ENCODE results near the gene ZNF451. TPM values are rescaled to one million over a fixed set of nuclear protein-coding genes. Genes with fewer than 3 reads are reported as not detected.

The ZNF451 gene
- total RNA-seq, 6 donors from 2014 or later: 39.7 to 117 (median 42.8) TPM

DNA sequence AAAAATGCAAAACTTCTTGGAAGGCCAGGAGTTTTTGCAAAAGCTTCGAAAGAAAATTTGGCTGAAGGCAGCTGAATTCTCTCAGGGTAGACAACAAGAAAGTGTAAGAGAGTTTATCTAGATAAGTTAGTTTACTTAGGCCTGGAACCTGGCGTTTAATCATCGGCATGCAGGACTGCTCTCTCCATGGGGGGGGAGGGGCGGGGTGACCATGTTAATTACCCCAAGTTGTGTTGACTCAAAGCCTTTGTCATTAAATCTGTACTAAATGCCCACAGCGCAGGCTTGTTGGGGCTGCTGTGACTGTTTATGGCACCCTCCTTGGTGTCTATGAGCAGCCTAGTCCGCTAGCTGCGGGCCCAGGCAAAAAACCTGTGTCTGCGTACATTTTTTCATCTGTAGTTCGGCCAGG, 20.1 kb upstream of the ZNF451 start:
- H3K36me3 ChIP-seq: peaks cover 0 to 5% (median 0%) of the 10 kb centered on the region in 4 donors
- H3K4me3 ChIP-seq: no peak overlapping the region
- H3K4me1 ChIP-seq: no peaks in the 10 kb centered on the region
- DNase-seq (no peak), ATAC-seq (ENCODE audit: low FRiP score in 2 of 2) (no peak)
- 83 to 85% methylated on average over 9 of the region's 9 CpGs for WGBS, 2 donors
- no peaks in the 10 kb centered on the region for H3K27me3 ChIP-seq
- H3K27ac ChIP-seq: no peak overlapping the region
- no peaks in the 10 kb centered on the region for H3K9me3 ChIP-seq
- TF ChIP-seq POLR2AphosphoS5 (IDR thresholded peaks at IDR 0.05) (no peak), CTCF (IDR thresholded peaks at IDR 0.05) (no peak), EP300 (IDR thresholded peaks at IDR 0.05) (no peak), POLR2A (IDR thresholded peaks at IDR 0.05) (no peak)

DNA sequence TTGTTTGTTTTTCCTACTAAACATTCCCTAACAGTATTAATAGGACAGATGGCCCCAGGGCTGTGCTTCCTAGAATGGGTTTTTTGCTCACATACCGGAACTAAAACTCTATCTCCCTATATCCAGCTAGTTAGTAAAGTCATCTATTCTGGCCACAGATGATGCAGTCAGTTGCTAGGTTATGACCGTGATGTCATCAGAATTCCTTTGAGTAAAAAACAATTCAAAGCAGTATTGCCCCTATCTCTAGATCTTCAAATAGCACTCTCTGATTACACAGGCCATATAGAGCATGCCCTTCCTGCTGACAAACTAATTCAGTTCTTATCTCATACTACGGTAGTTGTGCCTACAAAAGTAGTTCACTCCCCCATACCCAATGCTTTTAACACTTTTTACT, 17.9 kb upstream of the ZNF451 start:
- Histone ChIP-seq H3K27ac (no peak overlapping the region), H3K27me3 (no peaks in the 10 kb centered on the region), H3K9me3 (no peaks in the 10 kb centered on the region), H3K36me3 (no peaks in the 10 kb centered on the region), H3K4me3 (no peak overlapping the region), H3K4me1 (no peaks in the 10 kb centered on the region)
- DNase-seq (no peak), ATAC-seq (ENCODE audit: low FRiP score in 2 of 2) (no peak)
- TF ChIP-seq CTCF (IDR thresholded peaks at IDR 0.05) (no peak), POLR2AphosphoS5 (IDR thresholded peaks at IDR 0.05) (no peak), EP300 (IDR thresholded peaks at IDR 0.05) (no peak), POLR2A (IDR thresholded peaks at IDR 0.05) (no peak)
- 76 to 86% methylated on average over 3 of the region's 3 CpGs for WGBS, 2 donors

GRCh38 chr6:57074383-57074782, 15.6 kb upstream of the ZNF451 start:
- Histone ChIP-seq H3K4me1 (no peaks in the 10 kb centered on the region), H3K9me3 (no peaks in the 10 kb centered on the region), H3K27me3 (no peaks in the 10 kb centered on the region), H3K27ac (no peak overlapping the region), H3K36me3 (no peaks in the 10 kb centered on the region), H3K4me3 (no peak overlapping the region)
- ATAC-seq (ENCODE audit: low FRiP score in 2 of 2): no peak
- no peak for DNase-seq
- no peak for TF ChIP-seq CTCF (IDR thresholded peaks at IDR 0.05)
- WGBS, 2 donors: 93 to 96% methylated on average over 8 of the region's 8 CpGs

- ATAC-seq (ENCODE audit: low FRiP score in 2 of 2): no peak
- no peaks in the 10 kb centered on the region for H3K36me3 ChIP-seq
- H3K27me3 ChIP-seq: no peaks in the 10 kb centered on the region
- TF ChIP-seq EP300 (IDR thresholded peaks at IDR 0.05) (no peak), POLR2A (IDR thresholded peaks at IDR 0.05) (no peak), CTCF (IDR thresholded peaks at IDR 0.05) (no peak), POLR2AphosphoS5 (IDR thresholded peaks at IDR 0.05) (no peak)
- DNase-seq: no peak
- H3K4me3 ChIP-seq: no peak overlapping the region
- no peaks in the 10 kb centered on the region for H3K4me1 ChIP-seq
- H3K27ac ChIP-seq: no peak overlapping the region
- no peaks in the 10 kb centered on the region for H3K9me3 ChIP-seq
Measured at GRCh38 chr6:57075092-57075491, 14.9 kb upstream of the ZNF451 start.

- H3K27me3 ChIP-seq: no peaks in the 10 kb centered on the region
- TF ChIP-seq POLR2A (IDR thresholded peaks at IDR 0.05) (no peak), EP300 (IDR thresholded peaks at IDR 0.05) (no peak), CTCF (IDR thresholded peaks at IDR 0.05) (no peak), POLR2AphosphoS5 (IDR thresholded peaks at IDR 0.05) (no peak)
- WGBS, 2 donors: 89 to 100% methylated on average over 1 of the region's 1 CpG
- DNase-seq: no peak
- H3K9me3 ChIP-seq: no peaks in the 10 kb centered on the region
- ATAC-seq (ENCODE audit: low FRiP score in 2 of 2): no peak
- H3K27ac ChIP-seq: no peak overlapping the region
- no peaks in the 10 kb centered on the region for H3K36me3 ChIP-seq
- no peaks in the 10 kb centered on the region for H3K4me1 ChIP-seq
- H3K4me3 ChIP-seq: no peak overlapping the region
Measured at GRCh38 chr6:57078531-57079207, 11.3 kb upstream of the ZNF451 start.

Measured in upper lobe of left lung (tissue), 6 donors.